ENCODE measurements around the gene ENO1. TPM values are rescaled to one million over a fixed set of nuclear protein-coding genes. Genes with fewer than 3 reads are reported as not detected.

The ENO1 gene
- total and polyA plus RNA-seq, 2 experiments from 2014 or later = 910 to 1,831 TPM

DNA sequence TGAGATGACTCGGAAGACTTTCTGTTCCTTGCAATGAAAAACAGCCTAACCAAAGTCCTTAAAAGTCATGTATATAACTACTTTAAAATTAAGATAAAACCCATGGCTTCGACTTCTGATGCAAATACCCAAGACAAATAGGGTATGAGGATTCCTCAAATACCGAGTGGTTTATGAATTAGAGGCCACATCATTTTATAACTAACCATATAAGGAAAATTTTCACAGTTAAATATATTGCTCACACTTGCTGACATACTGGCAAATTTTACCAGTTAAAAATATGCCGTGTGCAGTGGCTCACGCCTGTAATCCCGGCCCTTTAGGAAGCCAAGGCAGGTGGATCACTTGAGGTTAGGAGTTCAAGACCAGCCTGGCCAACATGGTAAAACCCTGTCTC, 66.4 kb downstream of the ENO1 start (continued):
- TF ChIP-seq, protein P1, sequence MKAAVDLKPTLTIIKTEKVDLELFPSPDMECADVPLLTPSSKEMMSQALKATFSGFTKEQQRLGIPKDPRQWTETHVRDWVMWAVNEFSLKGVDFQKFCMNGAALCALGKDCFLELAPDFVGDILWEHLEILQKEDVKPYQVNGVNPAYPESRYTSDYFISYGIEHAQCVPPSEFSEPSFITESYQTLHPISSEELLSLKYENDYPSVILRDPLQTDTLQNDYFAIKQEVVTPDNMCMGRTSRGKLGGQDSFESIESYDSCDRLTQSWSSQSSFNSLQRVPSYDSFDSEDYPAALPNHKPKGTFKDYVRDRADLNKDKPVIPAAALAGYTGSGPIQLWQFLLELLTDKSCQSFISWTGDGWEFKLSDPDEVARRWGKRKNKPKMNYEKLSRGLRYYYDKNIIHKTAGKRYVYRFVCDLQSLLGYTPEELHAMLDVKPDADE (IDR thresholded peaks at IDR 0.05) = no peak
- no peak for TF ChIP-seq CREB1 (CRISPR knock-in tag; IDR thresholded peaks at IDR 0.05; ENCODE audit: low read depth)
- no peak for TF ChIP-seq ZNF331 (CRISPR knock-in tag; IDR thresholded peaks at IDR 0.05; ENCODE audit: low read depth)
- TF ChIP-seq STAT1 (IDR thresholded peaks at IDR 0.05; ENCODE audit: unreplicated experiment) = no peak
- no peak for TF ChIP-seq EZH2phosphoT487 (IDR thresholded peaks at IDR 0.05; ENCODE audit: unreplicated experiment)
- TF ChIP-seq EZH2 (IDR thresholded peaks at IDR 0.05; ENCODE audit: low read depth, unreplicated experiment) = no peak
- no peak for TF ChIP-seq JUNB (IDR thresholded peaks at IDR 0.05; ENCODE audit: unreplicated experiment)
- no peak for TF ChIP-seq NANOG (IDR thresholded peaks at IDR 0.05; ENCODE audit: borderline replicate concordance)

Small RNA genes within 50 kb of the gene (microRNA-seq; reads per million reads assigned to microRNA genes)
- not detected for gene MIR6728

Small RNA genes within 50 kb of the gene (small RNA-seq; reads per million reads assigned to genes)
- gene AL139415.2 (ENCODE audit: low replicate concordance) (not detected), gene MIR6728 (ENCODE audit: low replicate concordance) (0.10 reads per million), gene RNU6-304P (ENCODE audit: low replicate concordance) (not detected)

Other genes starting within 250 kb of the ENO1 start
- 157 and 170 TPM in 2 replicates for gene RERE, start 61.0 kb downstream of the ENO1 start, total RNA-seq (2014; rRNA removed; shearing (Covaris generic))
- gene RERE, start 61.0 kb downstream of the ENO1 start, polyA plus RNA-seq (2016; fragmentation: Nextera tagmentation; extraction: Ambion mirVana) = 148 and 166 TPM in 2 replicates
- not detected in 2 replicates for gene CA6, start 67.2 kb upstream of the ENO1 start, total RNA-seq (2014; rRNA removed; shearing (Covaris generic))
- not detected in 2 replicates for gene CA6, start 67.2 kb upstream of the ENO1 start, polyA plus RNA-seq (2016; fragmentation: Nextera tagmentation; extraction: Ambion mirVana)
- not detected in 2 replicates for gene SLC2A7, start 147.7 kb upstream of the ENO1 start, total RNA-seq (2014; rRNA removed; shearing (Covaris generic))
- gene SLC2A7, start 147.7 kb upstream of the ENO1 start, polyA plus RNA-seq (2016; fragmentation: Nextera tagmentation; extraction: Ambion mirVana) = not detected in 2 replicates
- 0.03 TPM in 1 of 2 replicates, not detected in the other for gene SLC2A5, start 190.9 kb upstream of the ENO1 start, total RNA-seq (2014; rRNA removed; shearing (Covaris generic))
- gene SLC2A5, start 190.9 kb upstream of the ENO1 start, polyA plus RNA-seq (2016; fragmentation: Nextera tagmentation; extraction: Ambion mirVana) = not detected in 2 replicates